HepG2 (cell line): ENCODE measurements around the gene DAD1. TPM values are rescaled to one million over a fixed set of nuclear protein-coding genes. Genes with fewer than 3 reads are reported as not detected.

ENCODE experiments used
- BHLHE40 ChIP-seq: IDR thresholded peaks from 2 replicates; pipeline ENCODE4 v1.6.1; 2011; ENCODE audit warnings: low read length, improper control_type of control experiment
- CEBPZ ChIP-seq: IDR thresholded peaks from 2 replicates; pipeline ENCODE4 v1.6.1; 2012; ENCODE audit warnings: low read length, improper control_type of control experiment
- CENPT ChIP-seq: sonication (generic); formaldehyde crosslinking; IDR thresholded peaks from 2 replicates; pipeline ENCODE4 v1.8.0; 2022; ENCODE audit warnings: low read depth, mild to moderate bottlenecking, moderate library complexity, missing genetic modification reagents
- EP300 ChIP-seq, 3 experiments: sonication (generic) in 1 of 3; formaldehyde crosslinking in 1 of 3; IDR thresholded peaks; 2 replicates each; pipeline versions ENCODE4 v1.5.1 to v1.6.1; 2011 to 2020; ENCODE audit warnings: low read depth in 2 of 3, low read length in 2 of 3, borderline replicate concordance in 1 of 3, improper control_type of control experiment in 1 of 3, mild to moderate bottlenecking in 1 of 3, missing genetic modification reagents in 1 of 3, moderate library complexity in 1 of 3
- ESRRA ChIP-seq: sonication (generic); formaldehyde crosslinking; IDR thresholded peaks from 2 replicates; pipeline ENCODE4 v1.5.1; 2020; ENCODE audit warnings: mild to moderate bottlenecking, low read depth, missing genetic modification reagents
- MIXL1 ChIP-seq: IDR thresholded peaks from 2 replicates; pipeline ENCODE4 v1.6.1; 2016
- NCOA5 ChIP-seq: sonication (generic); formaldehyde crosslinking; IDR thresholded peaks from 2 replicates; pipeline ENCODE4 v1.4.0; 2020; ENCODE audit warnings: missing genetic modification reagents
- PHF5A ChIP-seq: IDR thresholded peaks from one replicate; pipeline ENCODE4 v1.6.1; 2018; ENCODE audit warnings: low read depth, missing genetic modification reagents; ENCODE audit not compliant: unreplicated experiment
- RELA ChIP-seq: sonication (generic); formaldehyde crosslinking; IDR thresholded peaks from 2 replicates; pipeline ENCODE4 v1.4.0; 2020; ENCODE audit warnings: missing genetic modification reagents
- TEAD2 ChIP-seq: sonication (generic); formaldehyde crosslinking; IDR thresholded peaks from 2 replicates; pipeline ENCODE4 v1.9.0; 2021; ENCODE audit warnings: missing genetic modification reagents
- TSC22D2 ChIP-seq: sonication (generic); formaldehyde crosslinking; IDR thresholded peaks from 2 replicates; pipeline ENCODE4 v1.5.1; 2020; ENCODE audit warnings: missing genetic modification reagents, mild to moderate bottlenecking, borderline replicate concordance
- XRCC5 ChIP-seq: fragments of 200-400 bp; formaldehyde crosslinking; optimal IDR thresholded peaks from 2 replicates; pipeline ENCODE3; 2017; ENCODE audit warnings: mild to moderate bottlenecking, low read length
- ZNF510 ChIP-seq: sonication (generic); formaldehyde crosslinking; IDR thresholded peaks from 2 replicates; pipeline ENCODE4 v1.4.0; 2020; ENCODE audit warnings: low read depth, mild to moderate bottlenecking, missing genetic modification reagents
- ZNF564 ChIP-seq: sonication (generic); formaldehyde crosslinking; IDR thresholded peaks from 2 replicates; pipeline ENCODE4 v1.8.1; 2023; ENCODE audit warnings: mild to moderate bottlenecking, missing genetic modification reagents
- ZNF607 ChIP-seq: sonication (generic); formaldehyde crosslinking; IDR thresholded peaks from 2 replicates; pipeline ENCODE4 v1.5.1; 2020; ENCODE audit warnings: missing genetic modification reagents, mild to moderate bottlenecking, borderline replicate concordance
- ZNF615 ChIP-seq: sonication (generic); formaldehyde crosslinking; IDR thresholded peaks from 2 replicates; pipeline ENCODE4 v1.5.0; 2020; ENCODE audit warnings: mild to moderate bottlenecking, missing genetic modification reagents, borderline replicate concordance
- ZNF800 ChIP-seq: sonication (generic); formaldehyde crosslinking; IDR thresholded peaks from 2 replicates; pipeline ENCODE4 v1.4.0; 2020; ENCODE audit warnings: missing genetic modification reagents
- ZSCAN31 ChIP-seq: sonication (generic); formaldehyde crosslinking; IDR thresholded peaks from 2 replicates; pipeline ENCODE4 v1.5.0; 2020; ENCODE audit warnings: low read depth, mild to moderate bottlenecking, missing genetic modification reagents
- polyA plus RNA-seq, 8 experiments: library from polyadenylated mRNA; depleted of rRNA in 3 of 8; stranded (reverse) in 7 of 8; unstranded in 1 of 8; fragments of >200 nt; fragmentation: Illumina TruSeq in 4 of 8; extraction: Trizol in 4 of 8; gene quantifications; 2 replicates each; pipeline versions ENCODE4 v1.2.1 to v1.2.3, GENCODE V29; 2011 to 2016; ENCODE audit warnings: low read depth in 4 of 8, missing spikeins in 1 of 8, mixed read lengths in 1 of 8; ENCODE audit not compliant: insufficient read depth in 1 of 8
- total RNA-seq, 5 experiments: library from RNA; depleted of rRNA; stranded (reverse); fragments of >200 nt; fragmentation: Illumina TruSeq; extraction: Trizol; gene quantifications; 2 replicates each; pipeline ENCODE4 v1.2.3, GENCODE V29; 2016; ENCODE audit warnings: low read depth in 1 of 5
- TF ChIP-seq, protein P1 (sequence below): IDR thresholded peaks from 2 replicates; pipeline ENCODE4 v1.6.1; 2016; ENCODE audit warnings: low read depth, control low read depth
- TF ChIP-seq, protein P2 (sequence below): sonication (generic); formaldehyde crosslinking; IDR thresholded peaks from 2 replicates; pipeline ENCODE4 v1.8.0; 2022; ENCODE audit warnings: missing genetic modification reagents, mild to moderate bottlenecking, moderate library complexity, borderline replicate concordance

DAD1 gene
- total and polyA plus RNA-seq, 2 of the 13 experiments (the other 11 are each of a cell fraction or from before 2014, with no cell fraction given), result 558 to 626 TPM

GRCh38 chr14:22570132-22570949 is 18.7 kb downstream of the DAD1 start (continued):
- TF ChIP-seq PHF5A (CRISPR knock-in tag) (no peak), RELA (no peak), XRCC5 (peak; percentile 89), ESRRA (CRISPR knock-in tag) (no peak), EP300 (IDR thresholded peaks at IDR 0.05; ENCODE audit: low read depth in 2 of 2, low read length in 2 of 2) (no peak; a peak in 1 of 4 replicates), EP300 (CRISPR knock-in tag; IDR thresholded peaks at IDR 0.05; ENCODE audit: borderline replicate concordance) (no peak), ZNF510 (CRISPR knock-in tag) (no peak), NCOA5 (no peak), MIXL1 (CRISPR knock-in tag) (peak; percentile 81; the same call in 1 of the 2 replicates), ZNF615 (peak; percentile 23; the same call in 1 of the 2 replicates), ZNF564 (no peak), CENPT (no peak), TEAD2 (peak; percentile 61; the same call in 1 of the 2 replicates), CEBPZ (no peak), TSC22D2 (CRISPR knock-in tag) (no peak), ZSCAN31 (CRISPR knock-in tag) (no peak), ZNF800 (CRISPR knock-in tag) (peak; percentile 76), BHLHE40 (peak; percentile 30; the same call in 1 of the 2 replicates), ZNF607 (0 out of 2 replicates have a peak, but pooled peaks have one; percentile 28)
- TF ChIP-seq, protein P1, sequence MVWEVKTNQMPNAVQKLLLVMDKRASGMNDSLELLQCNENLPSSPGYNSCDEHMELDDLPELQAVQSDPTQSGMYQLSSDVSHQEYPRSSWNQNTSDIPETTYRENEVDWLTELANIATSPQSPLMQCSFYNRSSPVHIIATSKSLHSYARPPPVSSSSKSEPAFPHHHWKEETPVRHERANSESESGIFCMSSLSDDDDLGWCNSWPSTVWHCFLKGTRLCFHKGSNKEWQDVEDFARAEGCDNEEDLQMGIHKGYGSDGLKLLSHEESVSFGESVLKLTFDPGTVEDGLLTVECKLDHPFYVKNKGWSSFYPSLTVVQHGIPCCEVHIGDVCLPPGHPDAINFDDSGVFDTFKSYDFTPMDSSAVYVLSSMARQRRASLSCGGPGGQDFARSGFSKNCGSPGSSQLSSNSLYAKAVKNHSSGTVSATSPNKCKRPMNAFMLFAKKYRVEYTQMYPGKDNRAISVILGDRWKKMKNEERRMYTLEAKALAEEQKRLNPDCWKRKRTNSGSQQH (CRISPR knock-in tag), result no peak
- TF ChIP-seq, protein P2, sequence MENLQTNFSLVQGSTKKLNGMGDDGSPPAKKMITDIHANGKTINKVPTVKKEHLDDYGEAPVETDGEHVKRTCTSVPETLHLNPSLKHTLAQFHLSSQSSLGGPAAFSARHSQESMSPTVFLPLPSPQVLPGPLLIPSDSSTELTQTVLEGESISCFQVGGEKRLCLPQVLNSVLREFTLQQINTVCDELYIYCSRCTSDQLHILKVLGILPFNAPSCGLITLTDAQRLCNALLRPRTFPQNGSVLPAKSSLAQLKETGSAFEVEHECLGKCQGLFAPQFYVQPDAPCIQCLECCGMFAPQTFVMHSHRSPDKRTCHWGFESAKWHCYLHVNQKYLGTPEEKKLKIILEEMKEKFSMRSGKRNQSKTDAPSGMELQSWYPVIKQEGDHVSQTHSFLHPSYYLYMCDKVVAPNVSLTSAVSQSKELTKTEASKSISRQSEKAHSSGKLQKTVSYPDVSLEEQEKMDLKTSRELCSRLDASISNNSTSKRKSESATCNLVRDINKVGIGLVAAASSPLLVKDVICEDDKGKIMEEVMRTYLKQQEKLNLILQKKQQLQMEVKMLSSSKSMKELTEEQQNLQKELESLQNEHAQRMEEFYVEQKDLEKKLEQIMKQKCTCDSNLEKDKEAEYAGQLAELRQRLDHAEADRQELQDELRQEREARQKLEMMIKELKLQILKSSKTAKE (CRISPR knock-in tag), result no peak
